Astrocyte of the cerebellum (primary cell): Measurements from ENCODE around the gene PGM5.

Source experiments
- DNase-seq: peaks from one replicate; pipeline ENCODE4 v3.0.0-alpha.2; 2011; ENCODE audit warnings: low read depth
- H3K4me3 ChIP-seq: 2 replicates; pipeline ENCODE4 v1.5.1; 2011; ENCODE audit warnings: mild to moderate bottlenecking, low read depth, low read length, moderate library complexity
- CTCF ChIP-seq: IDR thresholded peaks from 2 replicates; pipeline ENCODE4 v1.5.1; 2012; ENCODE audit warnings: low read length, low read depth, moderate library complexity, mild to moderate bottlenecking; ENCODE audit errors: missing control alignments
- in situ Hi-C: cut with HindIII; loops from 2 replicates; pipeline ENCODE4 v1.10.0; 2017; ENCODE audit warnings: low sequenced_read_pairs

Gene PGM5

GRCh38 chr9:68540712-68541535, 184.5 kb downstream of the PGM5 start, which contains the start of gene TMEM252:
TMEM252 (minus strand) TSS chr9:68540883; CDS start chr9:68540814, 69 bp downstream.
- DNase-seq = no peak
- H3K4me3 ChIP-seq = no peak within 1 kb of the TSS
- no peak for TF ChIP-seq CTCF
- in situ Hi-C loops = loop anchor here (25.0 kb wide), 1 partner anchor 346 kb away; no protein-coding TSS in a partner anchor

- in situ Hi-C loops = loop anchor here (25.0 kb wide), 1 partner anchor 346 kb away; no protein-coding TSS in a partner anchor
- DNase-seq = no peak
- no peak overlapping the region for H3K4me3 ChIP-seq
- TF ChIP-seq CTCF = no peak
These were observed 185.2 kb downstream of the PGM5 start for GRCh38 chr9:68541568-68541967.

GRCh38 chr9:68545033-68545705, 188.8 kb downstream of the PGM5 start:
- in situ Hi-C loops = loop anchor here (25.0 kb wide), 1 partner anchor 342 kb away; no protein-coding TSS in a partner anchor
- no peak for DNase-seq
- no peak for TF ChIP-seq CTCF
- H3K4me3 ChIP-seq = no peak overlapping the region

- in situ Hi-C loops = loop anchor here (25.0 kb wide), 1 partner anchor 341 kb away; no protein-coding TSS in a partner anchor
- H3K4me3 ChIP-seq = no peak overlapping the region
- DNase-seq = no peak
- TF ChIP-seq CTCF = no peak
These were observed 190.4 kb downstream of the PGM5 start for GRCh38 chr9:68546596-68547390.

- TF ChIP-seq CTCF = no peak
- in situ Hi-C loops = loop anchor here (25.0 kb wide), 1 partner anchor 340 kb away; no protein-coding TSS in a partner anchor
- H3K4me3 ChIP-seq = no peak overlapping the region
- DNase-seq = no peak
These were observed 191.0 kb downstream of the PGM5 start for GRCh38 chr9:68547417-68547816.

GRCh38 chr9:68548241-68548640, 191.8 kb downstream of the PGM5 start:
- H3K4me3 ChIP-seq = no peak overlapping the region
- in situ Hi-C loops = loop anchor here (25.0 kb wide), 1 partner anchor 339 kb away; no protein-coding TSS in a partner anchor
- no peak for DNase-seq

More at GRCh38 chr9:68548241-68548640, 191.8 kb downstream of the PGM5 start:
- TF ChIP-seq CTCF = no peak
